Measurements from ENCODE around the gene LRRC14B.
"Not testable (repeated sequence)": the region's sequence is repeated elsewhere in the genome, so short reads cannot be mapped to it uniquely, and the experiment has no call there.

Gene LRRC14B

GRCh38 chr5:241045-241669 is 49.9 kb downstream of the LRRC14B start:
- not testable (repeated sequence) for DNase-seq (ENCODE audit: low read depth)

- DNase-seq (ENCODE audit: low read depth), result not testable (repeated sequence)
These were observed 52.5 kb downstream of the LRRC14B start for GRCh38 chr5:243683-244367.

- DNase-seq (ENCODE audit: low read depth), result not testable (repeated sequence)
These were observed 54.4 kb downstream of the LRRC14B start for GRCh38 chr5:245717-246116.
